Chondrocyte (in vitro differentiated cells): ENCODE data around the gene CFAP157. TPM values are rescaled to one million over a fixed set of nuclear protein-coding genes. Genes with fewer than 3 reads are reported as not detected.

Experiments used
- DNase-seq: peaks from one replicate; pipeline ENCODE4 v3.0.0; 2021; ENCODE audit warnings: mixed read lengths, low spot score
- H3K27ac Mint-ChIP-seq: one replicate; pipeline ENCODE4 v1.8.0; 2021; ENCODE audit warnings: mild to moderate bottlenecking, moderate library complexity, mixed read lengths; ENCODE audit not compliant: unreplicated experiment
- H3K27me3 Mint-ChIP-seq: 2 replicates; pipeline ENCODE4 v1.8.0; 2021; ENCODE audit warnings: low read depth, mixed read lengths
- H3K36me3 Mint-ChIP-seq: 2 replicates; pipeline ENCODE4 v1.8.0; 2021; ENCODE audit warnings: low read depth, mixed read lengths
- H3K4me1 Mint-ChIP-seq: 2 replicates; pipeline ENCODE4 v1.8.0; 2021; ENCODE audit warnings: low read depth, mild to moderate bottlenecking, mixed read lengths
- H3K4me3 Mint-ChIP-seq: one replicate; pipeline ENCODE4 v1.8.0; 2021; ENCODE audit warnings: mild to moderate bottlenecking, moderate library complexity, mixed read lengths; ENCODE audit not compliant: unreplicated experiment
- H3K9me3 Mint-ChIP-seq: 2 replicates; pipeline ENCODE4 v1.8.0; 2021; ENCODE audit warnings: low read depth, mixed read lengths
- total RNA-seq: library from RNA; stranded (reverse); gene quantifications from 3 replicates; pipeline ENCODE4 v1.2.1, GENCODE V29; 2021
- TF ChIP-seq, protein P1 (sequence below): fragments of 200-600 bp; sonication (generic); IDR thresholded peaks from 2 replicates; pipeline ENCODE4 v1.5.0; 2021; ENCODE audit warnings: antibody characterized with exemption, mild to moderate bottlenecking, moderate library complexity

The CFAP157 gene
- total RNA-seq, 1 donor from 2014 or later, result not detected

GRCh38 chr9:127761061-127761460, 54.3 kb downstream of the CFAP157 start:
- peaks cover 36% of the 10 kb centered on the region for H3K4me1 Mint-ChIP-seq
- TF ChIP-seq, protein P1, sequence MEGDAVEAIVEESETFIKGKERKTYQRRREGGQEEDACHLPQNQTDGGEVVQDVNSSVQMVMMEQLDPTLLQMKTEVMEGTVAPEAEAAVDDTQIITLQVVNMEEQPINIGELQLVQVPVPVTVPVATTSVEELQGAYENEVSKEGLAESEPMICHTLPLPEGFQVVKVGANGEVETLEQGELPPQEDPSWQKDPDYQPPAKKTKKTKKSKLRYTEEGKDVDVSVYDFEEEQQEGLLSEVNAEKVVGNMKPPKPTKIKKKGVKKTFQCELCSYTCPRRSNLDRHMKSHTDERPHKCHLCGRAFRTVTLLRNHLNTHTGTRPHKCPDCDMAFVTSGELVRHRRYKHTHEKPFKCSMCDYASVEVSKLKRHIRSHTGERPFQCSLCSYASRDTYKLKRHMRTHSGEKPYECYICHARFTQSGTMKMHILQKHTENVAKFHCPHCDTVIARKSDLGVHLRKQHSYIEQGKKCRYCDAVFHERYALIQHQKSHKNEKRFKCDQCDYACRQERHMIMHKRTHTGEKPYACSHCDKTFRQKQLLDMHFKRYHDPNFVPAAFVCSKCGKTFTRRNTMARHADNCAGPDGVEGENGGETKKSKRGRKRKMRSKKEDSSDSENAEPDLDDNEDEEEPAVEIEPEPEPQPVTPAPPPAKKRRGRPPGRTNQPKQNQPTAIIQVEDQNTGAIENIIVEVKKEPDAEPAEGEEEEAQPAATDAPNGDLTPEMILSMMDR, result no peak
- no peak for DNase-seq
- no peaks in the 10 kb centered on the region for H3K9me3 Mint-ChIP-seq
- no peak overlapping the region for H3K4me3 Mint-ChIP-seq
- no peak overlapping the region for H3K27ac Mint-ChIP-seq
- H3K36me3 Mint-ChIP-seq, result peaks cover 2% of the 10 kb centered on the region
- no peaks in the 10 kb centered on the region for H3K27me3 Mint-ChIP-seq

DNA sequence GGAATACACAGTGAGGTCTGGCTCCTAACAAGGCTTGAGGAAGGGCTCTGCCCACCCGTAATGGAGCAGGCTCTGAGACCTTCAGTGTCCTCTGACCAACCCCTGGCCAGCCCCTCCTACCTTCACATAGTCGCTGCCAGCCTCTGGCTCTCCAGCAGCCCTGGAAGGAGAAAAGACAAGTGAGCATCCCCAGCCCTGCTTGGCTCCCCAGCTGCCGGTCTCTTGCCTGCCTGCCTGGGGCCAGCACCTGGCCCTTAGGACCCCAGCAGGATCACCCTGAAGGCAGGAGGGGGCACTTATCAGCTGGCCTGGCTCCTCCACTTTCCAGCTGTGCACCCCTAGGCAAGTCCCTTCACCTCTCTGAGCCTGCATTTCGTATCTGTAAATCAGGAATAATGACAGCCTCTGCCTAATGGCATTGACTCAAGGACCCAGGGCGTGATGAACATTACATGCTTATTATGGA, 54.7 kb downstream of the CFAP157 start:
- Mint-ChIP-seq H3K27me3 (no peaks in the 10 kb centered on the region), H3K4me3 (no peak overlapping the region), H3K4me1 (peaks cover 40% of the 10 kb centered on the region), H3K9me3 (no peaks in the 10 kb centered on the region), H3K27ac (no peak overlapping the region), H3K36me3 (peaks cover 5% of the 10 kb centered on the region)
- TF ChIP-seq, protein P1, result no peak
- no peak for DNase-seq

DNA sequence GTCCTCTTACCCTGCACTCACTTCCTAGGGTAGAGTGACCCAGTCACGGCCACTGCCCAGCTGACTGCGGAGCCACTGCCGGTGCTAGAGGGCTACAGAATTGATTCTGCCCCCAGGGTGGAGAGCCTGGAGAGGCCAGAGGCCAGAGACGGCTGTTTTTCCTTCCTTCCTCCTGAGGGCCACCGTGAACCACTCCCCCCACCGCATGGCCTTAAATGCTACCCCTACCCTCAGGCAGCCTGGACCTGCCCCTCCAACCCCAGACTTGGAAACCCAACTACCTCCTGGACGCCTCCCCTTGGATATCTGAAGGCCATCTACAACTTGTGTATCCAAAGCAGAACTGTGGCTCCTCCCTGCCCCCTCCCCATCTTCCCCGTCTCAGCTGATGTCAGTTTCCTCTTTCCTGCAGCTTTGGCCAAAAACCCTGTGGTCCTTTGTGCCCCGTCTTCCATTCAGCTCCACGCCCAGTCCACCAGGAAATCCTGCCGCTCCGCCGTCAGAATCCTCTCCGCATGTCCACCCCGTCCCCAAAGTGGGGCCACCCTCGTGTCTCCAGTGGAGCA, 55.4 kb downstream of the CFAP157 start:
- Mint-ChIP-seq H3K9me3 (no peaks in the 10 kb centered on the region), H3K27me3 (no peaks in the 10 kb centered on the region), H3K27ac (no peak overlapping the region), H3K4me1 (peaks cover 45% of the 10 kb centered on the region), H3K36me3 (peaks cover 5% of the 10 kb centered on the region), H3K4me3 (no peak overlapping the region)
- DNase-seq, result no peak
- TF ChIP-seq, protein P1, result no peak

- DNase-seq, result no peak
- peak overlapping the region; percentile 17 for H3K27ac Mint-ChIP-seq
- TF ChIP-seq, protein P1, result peak; percentile 63
- no peak overlapping the region for H3K4me3 Mint-ChIP-seq
- H3K4me1 Mint-ChIP-seq, result peaks cover 53% of the 10 kb centered on the region
- H3K27me3 Mint-ChIP-seq, result no peaks in the 10 kb centered on the region
- H3K36me3 Mint-ChIP-seq, result peaks cover 5% of the 10 kb centered on the region
- no peaks in the 10 kb centered on the region for H3K9me3 Mint-ChIP-seq
Measured at GRCh38 chr9:127763918-127764384, 57.2 kb downstream of the CFAP157 start.

GRCh38 chr9:127765418-127765817, 58.6 kb downstream of the CFAP157 start:
- no peaks in the 10 kb centered on the region for H3K27me3 Mint-ChIP-seq
- no peak for DNase-seq
- TF ChIP-seq, protein P1, result no peak
- no peaks in the 10 kb centered on the region for H3K9me3 Mint-ChIP-seq
- H3K4me3 Mint-ChIP-seq, result no peak overlapping the region
- no peak overlapping the region for H3K27ac Mint-ChIP-seq
- H3K4me1 Mint-ChIP-seq, result peaks cover 64% of the 10 kb centered on the region
- H3K36me3 Mint-ChIP-seq, result peaks cover 5% of the 10 kb centered on the region

Other genes with a start within 250 kb of the CFAP157 start
- gene STXBP1, start 94.7 kb upstream of the CFAP157 start, total RNA-seq, result 40.7 to 45.3 TPM (median 41.6 TPM) in 3 replicates
- gene PTRH1, start 8.7 kb downstream of the CFAP157 start, total RNA-seq, result 11.0 to 13.3 TPM (median 11.2 TPM) in 3 replicates
- not detected in 3 replicates for gene TTC16, start 9.1 kb downstream of the CFAP157 start, total RNA-seq
- 6.1 to 8.1 TPM (median 6.4 TPM) in 3 replicates for gene TOR2A, start 28.3 kb downstream of the CFAP157 start, total RNA-seq
- gene SH2D3C, start 71.7 kb downstream of the CFAP157 start, total RNA-seq, result 2.5 to 9.9 TPM (median 9.4 TPM) in 3 replicates
- 54.9 to 67.6 TPM (median 60.3 TPM) in 3 replicates for gene CDK9, start 79.0 kb downstream of the CFAP157 start, total RNA-seq
- 50.8 to 52.8 TPM (median 50.8 TPM) in 3 replicates for gene FPGS, start 95.9 kb downstream of the CFAP157 start, total RNA-seq
- gene ENG, start 147.7 kb downstream of the CFAP157 start, total RNA-seq, result 81.3 to 101 TPM (median 89.5 TPM) in 3 replicates
- 75.3 to 83.8 TPM (median 77.2 TPM) in 3 replicates for gene AK1, start 170.7 kb downstream of the CFAP157 start, total RNA-seq
- 45.5 to 54.3 TPM (median 47.5 TPM) in 3 replicates for gene ST6GALNAC6, start 192.6 kb downstream of the CFAP157 start, total RNA-seq
- gene ST6GALNAC4, start 210.1 kb downstream of the CFAP157 start, total RNA-seq, result 22.2 to 25.5 TPM (median 24.4 TPM) in 3 replicates
- gene PIP5KL1, start 223.8 kb downstream of the CFAP157 start, total RNA-seq, result 1.4 to 4.3 TPM (median 2.7 TPM) in 3 replicates
- gene DPM2, start 230.9 kb downstream of the CFAP157 start, total RNA-seq, result 26.3 to 28.9 TPM (median 27.8 TPM) in 3 replicates